ENCODE measurements around the gene THUMPD2.
"Not testable (repeated sequence)": the region's sequence is repeated elsewhere in the genome, so short reads cannot be mapped to it uniquely, and the experiment has no call there.

THUMPD2 gene

GRCh38 chr2:39778775-39779340 lies at the start of gene THUMPD2:
Gene THUMPD2 (minus strand): TSS chr2:39779258. CDS start chr2:39779239, 19 bp downstream.
- peak; percentile 46 for DNase-seq (ENCODE audit: low spot score)

GRCh38 chr2:39821871-39822270 lies 42.8 kb upstream of the THUMPD2 start:
- DNase-seq (ENCODE audit: low spot score) = no peak

GRCh38 chr2:39816845-39817244 lies 37.8 kb upstream of the THUMPD2 start:
- no peak for DNase-seq (ENCODE audit: low spot score)

GRCh38 chr2:39816428-39816827 lies 37.4 kb upstream of the THUMPD2 start:
- DNase-seq (ENCODE audit: low spot score) = no peak

GRCh38 chr2:39805936-39806608 lies 27.0 kb upstream of the THUMPD2 start:
- no peak for DNase-seq (ENCODE audit: low spot score)

GRCh38 chr2:39803839-39804238 lies 24.8 kb upstream of the THUMPD2 start:
- no peak for DNase-seq (ENCODE audit: low spot score)

- no peak for DNase-seq (ENCODE audit: low spot score)
These were observed 21.7 kb upstream of the THUMPD2 start for GRCh38 chr2:39800752-39801151.

- no peak for DNase-seq (ENCODE audit: low spot score)
These were observed 17.1 kb upstream of the THUMPD2 start for GRCh38 chr2:39796134-39796533.

- not testable (repeated sequence) for DNase-seq (ENCODE audit: low spot score)
These were observed 11.3 kb upstream of the THUMPD2 start for GRCh38 chr2:39790216-39790818.

GRCh38 chr2:39787950-39788349 lies 8.9 kb upstream of the THUMPD2 start:
- no peak for DNase-seq (ENCODE audit: low spot score)

- DNase-seq (ENCODE audit: low spot score) = no peak
These were observed 7.9 kb upstream of the THUMPD2 start for GRCh38 chr2:39786761-39787522.

GRCh38 chr2:39782591-39782990 lies 3.5 kb upstream of the THUMPD2 start:
- DNase-seq (ENCODE audit: low spot score) = no peak

GRCh38 chr2:39781697-39782096 lies 2.6 kb upstream of the THUMPD2 start:
- no peak for DNase-seq (ENCODE audit: low spot score)

GRCh38 chr2:39780825-39781600 lies 2.0 kb upstream of the THUMPD2 start:
- DNase-seq (ENCODE audit: low spot score) = no peak

GRCh38 chr2:39779927-39780326 lies 869 bp upstream of the THUMPD2 start:
- no peak for DNase-seq (ENCODE audit: low spot score)

GRCh38 chr2:39779341-39779851 lies 338 bp upstream of the THUMPD2 start:
- DNase-seq (ENCODE audit: low spot score) = no peak

- DNase-seq (ENCODE audit: low spot score) = peak; percentile 29
These were observed 825 bp downstream of the THUMPD2 start for GRCh38 chr2:39778233-39778632.

GRCh38 chr2:39772812-39773152 lies 6.3 kb downstream of the THUMPD2 start:
- DNase-seq (ENCODE audit: low spot score) = no peak

GRCh38 chr2:39772086-39772811 lies 6.8 kb downstream of the THUMPD2 start:
- no peak for DNase-seq (ENCODE audit: low spot score)

GRCh38 chr2:39762448-39762847 lies 16.6 kb downstream of the THUMPD2 start:
- no peak for DNase-seq (ENCODE audit: low spot score)

- DNase-seq (ENCODE audit: low spot score) = no peak
These were observed 21.9 kb downstream of the THUMPD2 start for GRCh38 chr2:39757156-39757555.
